HG03558 (cell line): ENCODE results near the gene DPH7.
"Not testable (repeated sequence)": the region's sequence is repeated elsewhere in the genome, so short reads cannot be mapped to it uniquely, and the experiment has no call there.

Experiments
- ATAC-seq: cut with Tn5 transposase; IDR thresholded peaks from one replicate; pipeline ENCODE4 v1.9.1; 2021; ENCODE audit warnings: moderate number of reproducible peaks; ENCODE audit not compliant: unreplicated experiment; ENCODE audit errors: extremely low read depth

Gene DPH7

GRCh38 chr9:137606734-137607138 lies 28.0 kb upstream of the DPH7 start:
- ATAC-seq, result no peak

GRCh38 chr9:137606005-137606621 lies 27.4 kb upstream of the DPH7 start:
- no peak for ATAC-seq

DNA sequence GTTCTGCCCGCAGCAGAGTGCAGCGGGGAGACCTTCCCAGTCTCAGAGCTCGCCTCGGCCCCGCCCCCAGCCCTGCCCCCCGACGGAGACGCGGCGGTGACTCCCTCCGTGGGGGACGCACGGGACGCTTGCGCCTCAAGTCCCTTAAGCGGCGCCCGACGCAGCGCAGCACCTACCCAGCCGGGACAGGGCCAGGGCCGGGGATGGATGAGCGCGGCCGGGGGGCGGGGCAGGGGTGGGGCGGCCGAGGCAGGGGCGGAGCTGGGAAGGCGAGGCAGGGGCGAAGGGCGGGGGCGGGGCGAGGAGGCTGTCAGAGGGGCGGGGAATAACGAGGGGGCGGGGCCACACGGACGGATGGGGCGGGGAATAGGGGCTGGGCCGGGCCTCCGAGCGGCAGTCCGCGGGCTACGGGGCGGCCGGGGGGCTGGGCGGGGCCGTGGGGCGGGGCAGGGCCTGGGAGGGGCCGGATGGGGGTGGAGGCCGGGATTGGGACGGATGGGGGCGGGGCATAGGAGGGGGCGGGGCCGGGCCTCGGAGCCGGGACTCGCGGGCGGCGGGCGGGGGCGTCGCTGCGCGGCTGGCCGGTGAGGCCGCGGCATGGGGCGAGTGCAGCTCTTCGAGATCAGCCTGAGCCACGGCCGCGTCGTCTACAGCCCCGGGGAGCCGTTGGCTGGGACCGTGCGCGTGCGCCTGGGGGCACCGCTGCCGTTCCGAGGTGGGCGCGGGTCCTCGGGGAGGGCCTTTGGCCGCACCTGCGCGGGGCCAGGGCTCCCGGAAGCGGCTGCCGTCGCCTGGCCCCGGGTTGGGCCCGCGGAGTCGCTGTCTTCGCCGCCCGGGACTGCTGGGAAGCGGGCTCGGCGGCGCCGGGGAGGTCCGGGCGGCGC lies 26.6 kb upstream of the DPH7 start, which contains the start of gene ARRDC1:
ARRDC1 (plus strand) TSS at position 566 of the 884 bp plus-strand sequence; CDS start at position 598, 32 bp downstream.
- peak; percentile 44 for ATAC-seq

GRCh38 chr9:137604345-137605086 lies 25.8 kb upstream of the DPH7 start:
- no peak for ATAC-seq

GRCh38 chr9:137603879-137604278 lies 25.2 kb upstream of the DPH7 start:
- ATAC-seq, result no peak

- ATAC-seq, result no peak
Measured at GRCh38 chr9:137602661-137603060, 23.9 kb upstream of the DPH7 start.

DNA sequence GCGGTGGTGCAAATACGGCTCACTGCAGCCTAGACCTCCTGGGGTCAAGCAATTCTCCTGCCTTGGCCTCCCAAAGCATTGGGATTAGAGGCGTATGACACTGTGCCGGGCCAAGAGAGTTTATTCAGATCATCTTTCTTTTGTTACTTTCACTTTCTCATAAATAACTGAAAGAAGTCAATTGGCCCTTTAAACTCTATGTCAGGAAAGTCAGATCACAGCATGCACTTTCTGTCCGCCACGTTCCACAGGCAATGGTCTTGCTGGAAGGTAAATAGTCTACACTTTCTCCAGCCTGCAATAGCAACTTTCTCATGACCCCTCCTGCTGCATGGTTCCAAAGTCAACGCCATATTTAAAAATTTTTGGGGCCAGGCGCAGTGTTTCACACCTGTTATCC lies 20.2 kb upstream of the DPH7 start:
- ATAC-seq, result no peak

DNA sequence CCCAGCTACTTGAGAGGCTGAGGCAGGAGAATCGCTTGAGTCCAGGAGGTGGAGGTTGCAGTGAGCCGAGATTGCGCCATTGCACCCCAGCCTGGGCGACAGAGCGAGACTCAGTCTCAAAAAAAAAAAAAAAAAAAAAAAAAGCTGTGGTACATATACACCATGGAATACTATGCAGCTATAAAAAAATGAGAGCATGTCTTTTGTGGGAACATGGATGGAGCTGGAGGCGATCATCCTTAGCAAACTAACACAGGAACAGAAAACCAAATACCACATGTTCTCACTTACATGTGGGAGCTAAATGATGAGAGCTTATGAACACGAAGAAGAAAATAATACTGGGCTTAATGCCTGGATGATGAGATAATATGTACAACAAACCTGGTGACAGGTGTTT lies 17.9 kb upstream of the DPH7 start:
- ATAC-seq, result not testable (repeated sequence)

DNA sequence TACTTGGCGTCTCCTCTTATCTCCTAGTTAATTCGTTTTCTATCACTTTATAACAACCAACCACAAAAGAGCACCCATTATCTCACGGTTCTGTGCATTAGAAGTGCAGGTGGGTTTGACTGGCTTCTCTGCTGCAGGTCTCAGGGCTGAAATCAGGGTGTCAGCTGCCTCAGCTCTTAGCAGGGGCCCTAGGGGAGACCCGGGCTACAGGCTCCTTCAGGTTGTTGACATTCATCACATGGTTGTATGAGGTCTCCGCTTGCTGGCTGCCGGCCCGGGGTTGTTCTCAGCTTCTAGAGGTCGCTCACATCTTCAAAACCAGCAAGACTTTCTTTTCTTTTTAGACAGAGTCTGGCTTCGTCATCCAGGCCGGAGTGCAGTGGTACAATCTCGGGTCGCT lies 14.5 kb upstream of the DPH7 start:
- ATAC-seq, result no peak

DNA sequence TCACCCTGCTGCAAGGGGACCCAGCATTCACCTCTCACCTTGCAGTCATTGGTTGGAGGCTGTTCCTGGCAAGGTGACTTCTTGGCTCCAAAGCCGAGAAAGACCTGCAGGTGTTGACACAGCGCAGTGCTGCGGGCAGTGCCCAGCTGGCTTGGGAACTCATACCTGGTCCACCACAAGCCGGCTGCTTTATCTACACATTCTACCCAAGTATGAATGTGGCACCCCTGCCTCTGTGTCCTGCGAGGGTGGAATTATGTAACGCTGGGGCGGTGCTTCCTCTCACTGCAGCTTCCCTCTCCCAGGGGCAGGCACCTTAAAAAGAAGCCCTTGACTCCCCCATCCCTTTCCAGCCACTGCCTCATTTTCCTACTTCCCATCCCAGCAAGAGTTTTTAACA lies 14.0 kb upstream of the DPH7 start:
- ATAC-seq, result no peak

GRCh38 chr9:137590469-137591383 lies 12.0 kb upstream of the DPH7 start, which contains the start of gene ZMYND19:
Gene ZMYND19, minus strand, starts transcription at chr9:137590512. Its CDS starts 249 bp downstream, at chr9:137590263.
- peak; percentile 45 for ATAC-seq

- no peak for ATAC-seq
Measured at GRCh38 chr9:137590123-137590468, 11.4 kb upstream of the DPH7 start.

DNA sequence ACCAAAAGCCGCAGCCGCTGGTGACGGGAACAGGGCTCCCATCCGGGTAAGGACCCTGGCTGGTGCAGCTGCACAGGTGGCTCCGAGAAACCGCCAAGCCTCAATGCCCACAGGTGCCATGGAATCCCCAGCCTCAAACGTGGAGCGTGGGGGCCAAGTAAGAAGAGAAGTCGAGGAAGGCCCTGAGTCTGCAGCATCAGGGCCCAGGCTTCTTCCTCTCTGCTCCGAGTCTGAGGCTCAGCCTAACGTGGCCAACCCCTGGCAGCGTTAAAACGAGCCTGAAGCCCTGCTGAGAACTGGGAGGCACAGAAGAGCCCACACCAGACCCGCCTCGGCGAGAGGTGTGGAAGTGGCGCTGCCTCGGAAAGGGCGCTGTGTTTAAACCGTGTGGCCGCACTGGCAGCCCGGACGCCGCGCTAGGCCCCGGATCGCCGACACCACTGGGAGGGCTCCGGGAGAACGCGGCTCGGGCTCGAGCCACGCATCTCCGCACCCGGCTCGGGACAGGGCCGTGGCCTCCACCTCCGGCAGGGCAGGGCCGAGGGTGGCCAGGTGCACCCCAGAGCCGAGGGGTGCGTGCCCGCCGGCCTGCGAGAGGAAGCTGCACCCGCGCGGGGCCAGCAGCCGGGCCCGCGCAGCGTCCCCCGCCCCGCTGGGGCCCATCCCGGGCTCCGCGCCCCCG lies 10.9 kb upstream of the DPH7 start:
- ATAC-seq, result peak; percentile 14

- ATAC-seq, result no peak
Measured at GRCh38 chr9:137588891-137589290, 10.2 kb upstream of the DPH7 start.

GRCh38 chr9:137588311-137588710 lies 9.6 kb upstream of the DPH7 start:
- no peak for ATAC-seq

GRCh38 chr9:137586854-137587253 lies 8.1 kb upstream of the DPH7 start:
- ATAC-seq, result no peak

DNA sequence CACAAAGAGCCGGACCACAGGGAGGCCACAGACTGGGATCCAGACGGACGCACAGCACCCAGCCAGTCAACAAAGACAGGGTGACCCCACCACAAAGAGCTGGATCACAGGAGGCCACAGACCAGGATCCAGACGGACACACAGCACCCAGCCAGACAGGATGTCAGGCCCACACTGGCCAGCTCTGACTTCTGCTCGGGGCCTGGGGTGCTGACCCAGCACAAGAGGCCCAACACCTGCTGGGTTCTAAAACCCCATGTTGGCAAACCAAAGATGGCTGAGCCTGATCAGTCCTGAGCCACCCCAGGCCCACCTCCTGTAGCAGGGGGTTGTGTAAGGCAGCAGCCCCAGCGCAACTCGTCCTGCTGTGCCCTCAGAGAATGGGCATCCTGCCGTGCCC lies 5.2 kb upstream of the DPH7 start:
- ATAC-seq, result no peak

GRCh38 chr9:137583347-137583746 lies 4.6 kb upstream of the DPH7 start:
- no peak for ATAC-seq

DNA sequence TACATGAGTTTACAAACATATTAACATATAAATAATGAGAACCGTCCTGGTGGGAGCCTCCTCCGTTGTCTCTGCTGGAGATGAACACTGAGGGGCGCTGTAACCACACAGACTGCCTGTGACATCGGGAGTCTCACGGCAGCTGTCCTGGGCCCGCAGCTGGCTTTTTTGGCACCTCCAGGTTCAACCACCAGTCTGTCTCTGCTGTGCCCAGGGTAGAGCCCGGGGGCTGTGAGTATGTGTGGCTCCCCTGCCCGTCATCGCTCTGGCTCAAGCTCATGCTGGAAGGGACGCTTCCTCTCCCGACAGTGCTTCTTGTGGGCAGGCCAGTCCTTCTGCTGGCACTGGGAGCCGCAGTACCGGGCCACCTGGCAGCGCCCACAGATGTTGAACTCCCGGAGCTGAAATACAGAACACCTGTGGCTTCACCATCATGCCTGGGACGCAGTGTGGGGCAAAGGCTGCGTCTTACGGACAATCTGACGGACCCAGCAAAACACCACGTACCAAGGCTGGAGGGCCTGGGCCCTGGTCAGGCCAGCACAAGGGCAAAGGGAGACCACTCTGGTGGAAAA lies 3.6 kb upstream of the DPH7 start:
- ATAC-seq, result no peak
